K562 (cell line): ENCODE results near the gene B3GNT9. TPM values are rescaled to one million over a fixed set of nuclear protein-coding genes. Genes with fewer than 3 reads are reported as not detected.

Source experiments
- ATAC-seq: fragments of 200-7000 bp; cut with Tn5 transposase; 3 replicates; pipeline ENCODE4 v1.9.1; 2020; ENCODE audit warnings: moderate library complexity
- BruUV-seq: library from RNA; stranded (reverse); fragments of 400-500 nt; replicated peaks from 2 replicates; lab custom pipeline; 2021; lab: Mats Ljungman, UMichigan
- CTCF ChIA-PET: fragments of 300-600 bp; formaldehyde crosslinking; extraction: SDS; loops from one replicate; lab custom pipeline; 2021; ENCODE audit warnings: low intra/inter-chr PET ratio; lab: Yijun Ruan, JAX
- POLR2A ChIA-PET: fragments of 300-600, 350-650 bp; sonication (Branson Sonifier 250); formaldehyde crosslinking; extraction: SDS; loops from one replicate; lab custom pipeline; 2021; ENCODE audit warnings: antibody characterized with exemption, inconsistent platforms; lab: Yijun Ruan, JAX
- DNase-seq, 4 experiments: peaks; one replicate each; pipeline versions ENCODE4 v3.0.0 to v3.0.0-alpha.2; 2011 to 2018; ENCODE audit warnings: low spot score in 3 of 4, mixed read lengths in 3 of 4; ENCODE audit errors: extremely low read depth in 1 of 4
- FAIRE-seq: peaks from 2 replicates; lab custom pipeline; 2011; peaks lifted over from hg19 to GRCh38; lab: Jason Lieb, UNC
- H2AFZ ChIP-seq: 2 replicates; pipeline ENCODE4 v1.6.0; 2011; ENCODE audit warnings: low read depth, low read length, control low read depth, inconsistent platforms
- H3K27ac ChIP-seq: fragments of 200-600 bp; 3 replicates; pipeline ENCODE4 v1.8.0; 2011; ENCODE audit warnings: low read depth, mild to moderate bottlenecking, control low read depth, inconsistent platforms, low read length, moderate library complexity, mixed read lengths; ENCODE audit errors: extremely low read depth
- H3K27me3 ChIP-seq, 2 experiments: fragments of 300-600 bp in 1 of 2; 2 replicates in 1 of 2; 3 replicates in 1 of 2; pipeline versions ENCODE4 v1.6.0 to v1.8.0; 2011; ENCODE audit warnings: inconsistent platforms in 2 of 2, low read length in 2 of 2, mild to moderate bottlenecking in 1 of 2, mixed read lengths in 1 of 2, moderate library complexity in 1 of 2; ENCODE audit not compliant: control insufficient read depth in 2 of 2, insufficient read depth in 2 of 2
- H3K36me3 ChIP-seq: fragments of 300-600 bp; 3 replicates; pipeline ENCODE4 v1.8.0; 2011; ENCODE audit warnings: mild to moderate bottlenecking, low read length, inconsistent platforms; ENCODE audit not compliant: control insufficient read depth, insufficient read depth
- H3K4me1 ChIP-seq, 2 experiments: fragments of 200-600 bp in 1 of 2; replicated peaks in 1 of 2; 2 replicates in 1 of 2; 3 replicates in 1 of 2; pipeline versions ENCODE4 v1.5.1 to v1.8.0; 2011; ENCODE audit warnings: inconsistent platforms in 2 of 2, low read length in 2 of 2, mild to moderate bottlenecking in 1 of 2, mixed read lengths in 1 of 2, moderate library complexity in 1 of 2; ENCODE audit not compliant: control insufficient read depth in 2 of 2, insufficient read depth in 2 of 2
- H3K4me2 ChIP-seq: 2 replicates; pipeline ENCODE4 v1.6.1; 2011; ENCODE audit warnings: low read length, control low read depth, inconsistent platforms, mixed read lengths; ENCODE audit not compliant: insufficient read depth
- H3K4me3 ChIP-seq: fragments of 200-600 bp; sonication (generic), shearing (Covaris generic); 2 replicates; pipeline ENCODE4 v1.5.1; 2016; ENCODE audit warnings: control low read depth, inconsistent platforms
- H3K79me2 ChIP-seq: fragments of 200-600 bp; 3 replicates; pipeline ENCODE4 v1.8.0; 2011; ENCODE audit warnings: low read length, inconsistent platforms; ENCODE audit not compliant: control insufficient read depth, insufficient read depth
- H3K9ac ChIP-seq, 2 experiments: 2 replicates each; pipeline versions ENCODE4 v1.6.0 to v1.6.1; 2011; ENCODE audit warnings: low read depth in 2 of 2, low read length in 2 of 2, control low read depth in 1 of 2, inconsistent platforms in 1 of 2, mild to moderate bottlenecking in 1 of 2, mixed read lengths in 1 of 2; ENCODE audit not compliant: insufficient read depth in 1 of 2
- H3K9me1 ChIP-seq: one replicate; pipeline ENCODE4 v1.6.0; 2011; ENCODE audit warnings: inconsistent platforms, mild to moderate bottlenecking, low read length, moderate library complexity; ENCODE audit not compliant: control insufficient read depth, insufficient read depth
- H3K9me3 ChIP-seq: replicated peaks from 2 replicates; pipeline ENCODE4 v1.5.1; 2011; ENCODE audit warnings: low read depth, low read length, inconsistent platforms; ENCODE audit not compliant: control insufficient read depth, insufficient read depth
- H4K20me1 ChIP-seq: replicated peaks from 2 replicates; pipeline ENCODE4 v1.6.1; 2011; ENCODE audit warnings: low read length, inconsistent platforms, mixed read lengths; ENCODE audit not compliant: control insufficient read depth, insufficient read depth
- STAT6 ChIP-seq: sonication (generic); formaldehyde crosslinking; IDR thresholded peaks from 2 replicates; pipeline ENCODE4 v1.8.1; 2023; ENCODE audit warnings: mild to moderate bottlenecking, missing genetic modification reagents
- TFE3 ChIP-seq: fragments of 450-650 bp; formaldehyde crosslinking; IDR thresholded peaks from 2 replicates; pipeline ENCODE4 v1.4.0; 2020; ENCODE audit warnings: mild to moderate bottlenecking, mixed read lengths
- USF2 ChIP-seq: sonication (generic); formaldehyde crosslinking; IDR thresholded peaks from 2 replicates; pipeline ENCODE4 v1.5.0; 2020; ENCODE audit warnings: missing genetic modification reagents
- WGBS: fragments of 100-300 bp; shearing (Covaris generic); methylation state at CpG from one replicate; pipeline ENCODE4 v1.1.6; 2016; ENCODE audit warnings: low coverage, mixed read lengths; ENCODE audit not compliant: insufficient coverage; ENCODE audit errors: missing lambda C conversion rate; 5-methylcytosine and 5-hydroxymethylcytosine counted together
- in situ Hi-C: fragments of 300-500 bp; cut with MboI; formaldehyde crosslinking; loops from 4 replicates; pipeline ENCODE4 v1.15.0; 2018; ENCODE audit warnings: inconsistent platforms, mixed read lengths
- intact Hi-C: fragments of 100-400 bp; cut with micrococcal nuclease; formaldehyde crosslinking; loops from 2 replicates; pipeline ENCODE4 v1.14.2; 2022
- polyA plus RNA-seq, 8 experiments: library from polyadenylated mRNA; depleted of rRNA in 4 of 8; stranded (reverse) in 5 of 8; unstranded in 3 of 8; fragments of >200 nt; fragmentation: Nextera tagmentation in 2 of 8; fragmentation: Illumina TruSeq in 1 of 8; extraction: Ambion mirVana in 2 of 8; extraction: Trizol in 1 of 8; gene quantifications; 2 replicates each; pipeline versions ENCODE4 v1.2.1 to v1.2.3, GENCODE V29; 2011 to 2014; ENCODE audit warnings: inconsistent platforms in 1 of 8, missing spikeins in 1 of 8
- total RNA-seq, 7 experiments: library from RNA; depleted of rRNA in 6 of 7; stranded (reverse); fragments of >200 nt in 6 of 7; fragmentation: Illumina TruSeq in 2 of 7; extraction: Trizol in 2 of 7; gene quantifications; 2 replicates each; pipeline versions ENCODE4 v1.2.1 to v1.2.3, GENCODE V29; 2011 to 2021; ENCODE audit warnings: low replicate concordance in 1 of 7

The B3GNT9 gene
- total and polyA plus RNA-seq, 9 of the 15 experiments (the other 6 are each of a cell fraction or from before 2014, with no cell fraction given) = 0.01 to 1.8 (median 1.1) TPM; not detected in 1

- H3K27me3 ChIP-seq = no peaks in the 10 kb centered on the region
- H3K9ac ChIP-seq = no peak overlapping the region; a peak in 1 of 4 replicates
- peaks cover 11% of the 10 kb centered on the region for H4K20me1 ChIP-seq
- peaks cover 28 to 68% of the 10 kb centered on the region in 2 experiments for H3K4me1 ChIP-seq
- TF ChIP-seq USF2 (CRISPR knock-in tag) (peak; percentile 40; the same call in 1 of the 2 replicates), STAT6 (CRISPR knock-in tag) (no peak), TFE3 (CRISPR knock-in tag) (peak; percentile 66)
- BruUV-seq = no TSS peak
- WGBS = 43% methylated on average over 4 of the region's 4 CpGs
- H3K36me3 ChIP-seq = peaks cover 6% of the 10 kb centered on the region; the same call in 2 of the 3 replicates
- in situ Hi-C loops = no loop called here
- H3K27ac ChIP-seq = no peak overlapping the region
- ChIA-PET CTCF (no interaction called here), POLR2A (no interaction called here)
- no peak overlapping the region for H3K4me3 ChIP-seq
- H3K9me3 ChIP-seq = no peaks in the 10 kb centered on the region
- ATAC-seq (no peak), DNase-seq (no peak), FAIRE-seq (no peak)
- intact Hi-C loops = loop anchor here (10.0 kb wide), 2 partner anchors 174 to 234 kb away; no protein-coding TSS in a partner anchor
- H3K79me2 ChIP-seq = peaks cover 22% of the 10 kb centered on the region
- no peak overlapping the region for H2AFZ ChIP-seq
- H3K9me1 ChIP-seq = no peaks in the 10 kb centered on the region
- no peak overlapping the region for H3K4me2 ChIP-seq
Observed at GRCh38 chr16:67188323-67188722, 37.5 kb upstream of the B3GNT9 start.
